Head of caudate nucleus (tissue), 42 donors: ENCODE data around the gene KNCN.
A peak's percentile ranks its signal among the peaks of the same experiment; 100 is the strongest.

ENCODE experiments used
- DNase-seq, 42 donors: peaks; one replicate each; pipeline versions ENCODE4 v3.0.0 to v3.0.0-alpha.2; 2020 to 2021; ENCODE audit warnings: mixed read lengths in 7 of 42
- intact Hi-C: fragments of 100-400 bp; cut with DNase I; formaldehyde crosslinking; loops from one replicate; pipeline ENCODE4 v1.15.0; 2022

The KNCN gene

GRCh38 chr1:46530311-46530710, 21.1 kb downstream of the KNCN start:
- intact Hi-C loops, result loop anchor here (5.0 kb wide), 1 partner anchor 197 kb away; no protein-coding TSS in a partner anchor
- DNase-seq, result no peak

GRCh38 chr1:46529031-46529630, 22.3 kb downstream of the KNCN start:
- intact Hi-C loops, result loop anchor here (5.0 kb wide), 2 partner anchors 52 to 87 kb away; no protein-coding TSS in a partner anchor
- peak in 1 of 42 donors; percentile 47 for DNase-seq

GRCh38 chr1:46528297-46528955, 23.0 kb downstream of the KNCN start:
- DNase-seq, result peak in 31 of 42 donors; percentile 8 to 80 (median 46)
- intact Hi-C loops, result loop anchor here (5.0 kb wide), 2 partner anchors 51 to 86 kb away; no protein-coding TSS in a partner anchor

- DNase-seq, result peak; percentile 69 to 95 (median 88)
- intact Hi-C loops, result loop anchor here (5.0 kb wide), 2 partner anchors 50 to 85 kb away; no protein-coding TSS in a partner anchor
Measured at GRCh38 chr1:46527474-46528296, 23.8 kb downstream of the KNCN start.

GRCh38 chr1:46526691-46527291, 24.7 kb downstream of the KNCN start:
- no peak for DNase-seq
- intact Hi-C loops, result loop anchor here (5.0 kb wide), 2 partner anchors 49 to 84 kb away; no protein-coding TSS in a partner anchor

GRCh38 chr1:46526013-46526690, 25.3 kb downstream of the KNCN start:
- DNase-seq, result no peak
- intact Hi-C loops, result loop anchor here (5.0 kb wide), 2 partner anchors 49 to 84 kb away; no protein-coding TSS in a partner anchor

GRCh38 chr1:46525253-46525983, 26.0 kb downstream of the KNCN start:
- intact Hi-C loops, result loop anchor here (5.0 kb wide), 2 partner anchors 48 to 83 kb away; no protein-coding TSS in a partner anchor
- DNase-seq, result no peak

- intact Hi-C loops, result loop anchor here (5.0 kb wide), 2 partner anchors 48 to 83 kb away; no protein-coding TSS in a partner anchor
- no peak for DNase-seq
Measured at GRCh38 chr1:46524843-46525242, 26.6 kb downstream of the KNCN start.

GRCh38 chr1:46523496-46524353, 27.7 kb downstream of the KNCN start:
- DNase-seq, result no peak
- intact Hi-C loops, result no loop called here

GRCh38 chr1:46522969-46523320, 28.5 kb downstream of the KNCN start:
- intact Hi-C loops, result no loop called here

GRCh38 chr1:46522184-46522968, 29.1 kb downstream of the KNCN start:
- DNase-seq, result peak in 11 of 42 donors; percentile 11 to 73 (median 44)
- intact Hi-C loops, result no loop called here

More at GRCh38 chr1:46522969-46523320, 28.5 kb downstream of the KNCN start:
- no peak for DNase-seq

GRCh38 chr1:46521414-46521813, 30.0 kb downstream of the KNCN start:
- intact Hi-C loops, result no loop called here
- DNase-seq, result no peak

- intact Hi-C loops, result no loop called here
Measured at GRCh38 chr1:46520063-46520911, 31.2 kb downstream of the KNCN start.

GRCh38 chr1:46519209-46519608, 32.2 kb downstream of the KNCN start:
- intact Hi-C loops, result no loop called here
- no peak for DNase-seq

More at GRCh38 chr1:46520063-46520911, 31.2 kb downstream of the KNCN start:
- peak in 8 of 42 donors; percentile 13 to 59 (median 36) for DNase-seq

GRCh38 chr1:46517932-46518498, 33.4 kb downstream of the KNCN start:
- DNase-seq, result no peak
- intact Hi-C loops, result no loop called here
